Right lobe of liver (tissue), 4 donors: Measurements from ENCODE around the gene TXN2.

Experiments
- POLR2A ChIP-seq: fragments of 450-650 bp; IDR thresholded peaks from one replicate; pipeline ENCODE4 v1.6.1; 2017; ENCODE audit warnings: antibody characterized with exemption, mild to moderate bottlenecking
- TF ChIP-seq, protein P1 (sequence below), 4 donors: fragments of 200-600 bp in 3 of 4; fragments of 450-650 bp in 1 of 4; IDR thresholded peaks; one replicate each; pipeline versions ENCODE4 v1.5.1 to v1.8.0; 2016 to 2022; ENCODE audit warnings: antibody characterized with exemption in 4 of 4, mild to moderate bottlenecking in 2 of 4
- donor health status: DM: no; HTN: no; CAD: no.
- donor health status: DM: no; HTN: no; CAD: no.
- donor health status: DM: no; HTN: yes; CAD: no.

DNA sequence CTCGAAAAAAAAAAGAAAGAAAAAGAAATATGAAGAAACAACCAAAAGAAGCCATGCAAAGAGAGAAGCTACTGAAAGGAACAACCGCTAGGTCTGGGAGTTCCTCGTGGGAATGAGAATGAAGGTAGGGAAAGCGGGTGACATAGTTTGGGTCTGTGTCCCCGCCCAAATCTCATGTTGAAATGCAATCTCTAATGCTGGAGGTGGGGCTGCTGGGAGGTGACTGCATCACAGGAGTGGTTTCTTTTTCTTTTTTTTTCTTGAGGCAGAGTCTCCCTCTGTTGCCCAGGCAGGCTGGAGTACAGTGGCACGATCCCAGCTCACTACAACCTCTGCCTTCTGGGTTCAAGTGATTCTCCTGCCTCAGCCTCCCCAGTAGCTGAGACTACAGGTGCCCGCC is 9.7 kb upstream of the TXN2 start:
- TF ChIP-seq, protein P1, sequence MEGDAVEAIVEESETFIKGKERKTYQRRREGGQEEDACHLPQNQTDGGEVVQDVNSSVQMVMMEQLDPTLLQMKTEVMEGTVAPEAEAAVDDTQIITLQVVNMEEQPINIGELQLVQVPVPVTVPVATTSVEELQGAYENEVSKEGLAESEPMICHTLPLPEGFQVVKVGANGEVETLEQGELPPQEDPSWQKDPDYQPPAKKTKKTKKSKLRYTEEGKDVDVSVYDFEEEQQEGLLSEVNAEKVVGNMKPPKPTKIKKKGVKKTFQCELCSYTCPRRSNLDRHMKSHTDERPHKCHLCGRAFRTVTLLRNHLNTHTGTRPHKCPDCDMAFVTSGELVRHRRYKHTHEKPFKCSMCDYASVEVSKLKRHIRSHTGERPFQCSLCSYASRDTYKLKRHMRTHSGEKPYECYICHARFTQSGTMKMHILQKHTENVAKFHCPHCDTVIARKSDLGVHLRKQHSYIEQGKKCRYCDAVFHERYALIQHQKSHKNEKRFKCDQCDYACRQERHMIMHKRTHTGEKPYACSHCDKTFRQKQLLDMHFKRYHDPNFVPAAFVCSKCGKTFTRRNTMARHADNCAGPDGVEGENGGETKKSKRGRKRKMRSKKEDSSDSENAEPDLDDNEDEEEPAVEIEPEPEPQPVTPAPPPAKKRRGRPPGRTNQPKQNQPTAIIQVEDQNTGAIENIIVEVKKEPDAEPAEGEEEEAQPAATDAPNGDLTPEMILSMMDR (IDR thresholded peaks at IDR 0.05), result no peak
- no peak for TF ChIP-seq POLR2A
